Spinal cord (tissue), 10 donors: ENCODE results near the gene SLC12A7. TPM values are rescaled to one million over a fixed set of nuclear protein-coding genes. Genes with fewer than 3 reads are reported as not detected.

Experiments
- DNase-seq, 6 donors: peaks; one replicate each; pipeline versions ENCODE4 v3.0.0 to v3.0.0-alpha.2; 2013 to 2015; ENCODE audit warnings: low spot score in 6 of 6, low read depth in 4 of 6
- H3K27ac ChIP-seq: one replicate; pipeline ENCODE4 v1.5.1; 2013; ENCODE audit warnings: low read depth, low read length, control low read depth
- H3K27me3 ChIP-seq: one replicate; pipeline ENCODE4 v1.6.1; 2013; ENCODE audit warnings: low read length; ENCODE audit not compliant: control insufficient read depth, insufficient read depth
- H3K36me3 ChIP-seq: one replicate; pipeline ENCODE4 v1.6.1; 2013; ENCODE audit warnings: low read length; ENCODE audit not compliant: control insufficient read depth, insufficient read depth
- H3K4me1 ChIP-seq: one replicate; pipeline ENCODE4 v1.6.1; 2013; ENCODE audit warnings: low read length; ENCODE audit not compliant: control insufficient read depth, insufficient read depth
- H3K4me3 ChIP-seq: one replicate; pipeline ENCODE4 v1.5.1; 2013; ENCODE audit warnings: low read depth, low read length, control low read depth
- H3K9me3 ChIP-seq: one replicate; pipeline ENCODE4 v1.6.1; 2013; ENCODE audit warnings: low read length; ENCODE audit not compliant: control insufficient read depth, insufficient read depth
- WGBS: methylation state at CpG from one replicate; pipeline ENCODE4 v1.1.5; 2013; ENCODE audit warnings: missing lambda C conversion rate; ENCODE audit not compliant: insufficient coverage; 5-methylcytosine and 5-hydroxymethylcytosine counted together
- polyA plus RNA-seq, 2 donors: library from polyadenylated mRNA; unstranded; fragments of 120-200 nt; gene quantifications; one replicate each; pipeline ENCODE4 v1.2.1, GENCODE V29; 2013; ENCODE audit not compliant: insufficient read length in 2 of 2
- total RNA-seq, 2 donors: library from RNA; depleted of rRNA in 1 of 2; stranded (reverse); fragments of 120-200 nt in 1 of 2; fragments of >200 nt in 1 of 2; gene quantifications; one replicate each; pipeline versions ENCODE4 v1.2.3 to v1.2.4, GENCODE V29; 2013 to 2014
- donor health status: healthy.

SLC12A7 gene
- total and polyA plus RNA-seq, 4 donors = 8.7 to 21.3 (median 16.4) TPM

DNA sequence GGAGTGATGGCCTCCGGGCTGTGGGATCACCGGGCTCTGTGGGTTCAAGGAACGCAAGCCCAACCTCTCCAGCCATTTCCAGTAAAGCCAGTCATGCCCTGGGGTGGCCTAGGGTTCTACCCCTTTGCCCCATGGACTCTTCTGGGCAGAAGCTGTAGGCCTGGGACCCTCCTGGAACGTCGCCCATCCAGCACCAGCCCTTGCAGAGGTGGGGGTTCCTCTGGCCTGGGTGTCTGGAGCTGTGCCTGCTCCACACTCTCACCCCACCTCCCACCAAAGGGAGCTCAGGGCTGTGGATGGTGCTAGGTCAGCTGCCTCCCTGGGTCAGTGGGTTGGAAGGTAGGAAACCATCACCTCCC is 1.4 kb upstream of the SLC12A7 start:
- Histone ChIP-seq H3K36me3 (no peaks in the 10 kb centered on the region), H3K27me3 (peaks cover 9% of the 10 kb centered on the region), H3K9me3 (no peaks in the 10 kb centered on the region), H3K27ac (no peak overlapping the region), H3K4me3 (no peak overlapping the region), H3K4me1 (peaks cover 17% of the 10 kb centered on the region)
- WGBS = 88% methylated on average over 3 of the region's 5 CpGs
- DNase-seq = no peak

DNA sequence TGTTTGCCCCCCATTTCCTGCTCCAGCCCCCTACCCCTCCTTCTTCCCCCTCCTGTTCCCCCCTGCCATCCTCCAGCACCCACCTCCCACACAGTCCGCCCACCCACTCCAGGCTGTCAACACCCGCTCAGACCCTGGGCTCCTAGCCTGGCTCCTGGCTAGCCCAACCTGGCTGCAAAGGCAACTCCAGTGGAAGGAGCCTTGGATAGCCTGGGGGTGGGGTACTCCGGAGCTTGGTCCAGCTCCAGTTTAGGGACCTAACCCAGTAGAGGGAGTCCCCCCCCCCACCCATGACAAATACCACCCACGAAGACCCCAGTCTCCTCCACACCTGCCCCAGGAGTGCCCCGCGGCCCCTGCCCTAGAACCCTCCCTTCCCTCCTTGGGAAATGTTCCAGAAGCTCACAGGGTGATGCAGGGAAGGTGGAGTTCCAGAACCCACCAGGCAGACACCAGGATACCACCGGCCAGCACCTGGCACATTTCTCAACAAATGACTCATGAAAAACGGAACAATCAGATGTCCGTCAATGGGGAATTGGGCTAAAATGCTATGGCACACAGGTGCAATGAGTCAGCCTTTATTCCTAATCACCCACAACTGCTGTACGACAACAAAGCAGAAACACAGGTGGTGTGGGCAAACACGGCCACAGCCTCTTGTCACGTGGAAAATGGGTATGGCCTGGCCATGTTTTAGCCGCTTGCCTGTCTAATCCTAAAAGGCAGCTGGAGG is 901 bp upstream of the SLC12A7 start:
- Histone ChIP-seq H3K27me3 (peaks cover 9% of the 10 kb centered on the region), H3K27ac (no peak overlapping the region), H3K9me3 (no peaks in the 10 kb centered on the region), H3K36me3 (no peaks in the 10 kb centered on the region), H3K4me1 (peaks cover 14% of the 10 kb centered on the region), H3K4me3 (no peak overlapping the region)
- WGBS = 86% methylated on average over 7 of the region's 13 CpGs
- DNase-seq = no peak

DNA sequence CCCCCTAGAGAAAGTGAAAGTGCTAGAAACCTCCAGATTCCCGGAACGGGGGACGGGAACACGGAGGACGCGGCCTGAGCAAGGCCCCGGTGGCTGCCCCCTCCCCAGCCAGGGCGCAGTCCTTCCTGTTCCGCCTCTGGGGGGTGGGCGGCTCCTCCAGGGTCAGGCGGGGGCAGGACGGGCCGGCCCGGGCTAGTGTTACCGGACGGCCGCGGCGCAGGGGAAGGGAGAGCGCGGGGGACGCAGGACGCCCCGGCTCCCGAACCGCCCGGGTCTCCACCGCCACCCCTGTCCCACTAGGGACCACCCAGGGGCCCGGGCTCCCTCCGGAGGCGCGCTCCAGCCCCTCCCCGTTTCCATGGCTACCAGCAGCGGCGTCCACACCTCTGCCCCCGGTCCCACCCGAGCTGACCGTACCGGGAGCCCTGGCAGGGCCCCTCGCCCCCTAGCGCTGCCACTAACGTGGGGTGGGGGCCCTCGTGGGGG is 579 bp downstream of the SLC12A7 start:
- Histone ChIP-seq H3K4me3 (peak overlapping the region; percentile 54), H3K4me1 (peaks cover 14% of the 10 kb centered on the region), H3K27me3 (peaks cover 9% of the 10 kb centered on the region), H3K27ac (peak overlapping the region; percentile 29), H3K9me3 (no peaks in the 10 kb centered on the region), H3K36me3 (no peaks in the 10 kb centered on the region)
- DNase-seq = peak in 1 of 6 donors; percentile 38
- 3% methylated on average over 41 of the region's 43 CpGs for whole genome bisulfite sequencing

DNA sequence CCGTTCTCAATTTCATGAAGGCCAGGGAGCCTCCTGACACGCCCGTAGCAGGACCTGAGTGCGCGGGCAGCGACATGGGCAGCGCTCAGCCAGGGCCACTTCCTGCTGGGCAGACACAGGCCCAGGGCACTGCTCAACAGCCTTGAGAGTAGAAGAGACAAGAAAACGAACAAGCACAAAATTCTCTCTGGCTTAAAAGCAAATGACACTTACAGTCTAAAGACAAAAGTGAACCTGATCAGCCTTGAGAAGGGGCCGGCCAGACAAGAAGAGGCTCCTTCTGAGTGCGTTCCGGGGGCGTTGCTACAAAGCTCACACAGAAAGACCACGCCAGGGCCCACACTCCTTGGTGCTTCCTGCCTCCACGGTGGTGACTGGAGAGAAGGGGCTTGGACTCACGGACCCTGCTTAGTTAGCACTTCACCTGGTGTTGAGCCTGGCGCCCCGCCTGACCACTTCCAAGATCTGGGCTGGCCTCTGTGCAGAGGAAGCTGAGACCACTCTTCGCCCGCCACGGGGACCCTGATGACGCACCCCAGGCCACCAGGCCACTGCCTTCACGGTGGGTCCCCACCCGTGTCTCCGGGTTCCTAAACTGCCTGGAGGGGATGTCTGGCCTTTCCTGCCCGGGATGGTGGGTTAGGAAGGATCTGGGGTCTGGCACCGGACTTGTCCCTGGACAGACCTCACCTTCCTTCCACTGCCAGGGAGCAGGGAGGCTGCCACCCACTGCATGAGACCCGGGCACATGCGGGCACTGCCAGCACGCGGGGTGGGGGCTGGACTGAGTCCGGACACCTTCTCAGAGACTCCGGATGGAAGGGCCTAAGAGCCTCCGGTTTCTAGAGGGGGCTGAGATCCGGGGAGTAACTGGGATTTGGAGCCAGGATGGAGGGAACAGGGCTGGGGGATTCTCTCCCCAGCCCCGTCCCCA is 1.3 kb downstream of the SLC12A7 start:
- H3K4me1 ChIP-seq = peaks cover 14% of the 10 kb centered on the region

DNA sequence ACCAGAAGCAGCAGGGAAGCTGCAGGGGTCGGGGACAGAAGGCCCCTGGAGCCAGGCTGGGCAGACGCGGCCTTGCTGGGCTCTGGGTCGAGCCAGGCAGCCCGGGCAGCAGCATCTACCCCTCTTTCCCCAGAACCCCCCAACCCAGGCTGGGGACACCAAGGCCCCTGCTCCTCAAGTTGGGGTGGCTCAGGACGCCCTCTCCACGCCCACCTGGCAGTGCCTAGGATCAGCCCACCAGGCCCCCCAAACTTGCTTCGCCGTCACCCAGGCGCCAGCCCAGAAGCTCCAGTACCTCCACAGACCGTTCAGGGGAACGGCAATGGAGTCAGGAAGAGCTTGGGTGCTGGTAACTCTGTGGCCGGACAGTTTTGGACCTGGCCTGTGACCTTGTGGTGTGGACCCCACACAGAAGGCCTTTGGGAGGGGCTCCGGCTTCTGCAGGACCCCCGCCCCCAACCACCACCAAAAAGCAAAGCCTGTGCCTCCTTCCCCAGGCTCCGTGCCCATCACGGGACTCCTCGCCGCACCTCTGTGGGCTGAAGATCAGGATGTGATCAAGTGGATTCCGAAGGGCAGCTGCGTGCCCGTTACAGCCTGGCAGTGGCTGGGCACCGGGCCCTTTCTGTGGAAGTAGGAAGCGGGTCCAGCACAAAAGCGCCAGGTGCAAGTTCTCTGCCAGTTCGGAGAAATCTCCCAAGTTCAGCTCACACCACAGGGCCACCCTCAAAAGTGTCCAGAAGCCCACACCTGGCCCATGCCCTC is 2.1 kb downstream of the SLC12A7 start:
- no peak overlapping the region for H3K27ac ChIP-seq

More for the DNA sequence above, 1.3 kb downstream of the SLC12A7 start:
- Histone ChIP-seq H3K9me3 (no peaks in the 10 kb centered on the region), H3K27me3 (peaks cover 9% of the 10 kb centered on the region), H3K27ac (peak overlapping the region; percentile 29), H3K36me3 (no peaks in the 10 kb centered on the region), H3K4me3 (peak overlapping the region; percentile 54)
- no peak for DNase-seq
- 69% methylated on average over 27 of the region's 35 CpGs for WGBS

DNA sequence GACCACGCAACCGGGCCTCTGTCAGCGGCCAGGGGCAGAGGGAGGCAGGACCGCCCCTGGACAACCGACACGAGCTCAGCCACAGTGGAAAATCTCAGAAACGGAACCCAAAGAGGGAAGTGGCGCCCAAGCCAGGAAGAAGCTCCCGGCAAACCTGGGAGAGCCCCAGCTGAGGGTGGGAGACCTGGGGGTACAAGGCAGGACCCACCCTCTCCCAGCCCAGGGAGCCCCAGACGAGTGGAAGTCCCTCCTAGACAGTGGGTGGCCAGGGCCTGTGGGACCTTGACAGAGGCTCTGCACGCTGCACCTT is 3.0 kb downstream of the SLC12A7 start:
- Histone ChIP-seq H3K9me3 (no peaks in the 10 kb centered on the region), H3K27ac (no peak overlapping the region), H3K36me3 (peaks cover 6% of the 10 kb centered on the region), H3K4me1 (peaks cover 15% of the 10 kb centered on the region), H3K27me3 (peaks cover 9% of the 10 kb centered on the region), H3K4me3 (no peak overlapping the region)
- WGBS = 79% methylated on average over 10 of the region's 11 CpGs
- DNase-seq = no peak

More for the DNA sequence above, 2.1 kb downstream of the SLC12A7 start:
- Histone ChIP-seq H3K4me1 (peaks cover 14% of the 10 kb centered on the region), H3K9me3 (no peaks in the 10 kb centered on the region), H3K36me3 (peaks cover under 1% of the 10 kb centered on the region), H3K4me3 (no peak overlapping the region), H3K27me3 (peaks cover 9% of the 10 kb centered on the region)
- WGBS = 87% methylated on average over 22 of the region's 26 CpGs
- no peak for DNase-seq

DNA sequence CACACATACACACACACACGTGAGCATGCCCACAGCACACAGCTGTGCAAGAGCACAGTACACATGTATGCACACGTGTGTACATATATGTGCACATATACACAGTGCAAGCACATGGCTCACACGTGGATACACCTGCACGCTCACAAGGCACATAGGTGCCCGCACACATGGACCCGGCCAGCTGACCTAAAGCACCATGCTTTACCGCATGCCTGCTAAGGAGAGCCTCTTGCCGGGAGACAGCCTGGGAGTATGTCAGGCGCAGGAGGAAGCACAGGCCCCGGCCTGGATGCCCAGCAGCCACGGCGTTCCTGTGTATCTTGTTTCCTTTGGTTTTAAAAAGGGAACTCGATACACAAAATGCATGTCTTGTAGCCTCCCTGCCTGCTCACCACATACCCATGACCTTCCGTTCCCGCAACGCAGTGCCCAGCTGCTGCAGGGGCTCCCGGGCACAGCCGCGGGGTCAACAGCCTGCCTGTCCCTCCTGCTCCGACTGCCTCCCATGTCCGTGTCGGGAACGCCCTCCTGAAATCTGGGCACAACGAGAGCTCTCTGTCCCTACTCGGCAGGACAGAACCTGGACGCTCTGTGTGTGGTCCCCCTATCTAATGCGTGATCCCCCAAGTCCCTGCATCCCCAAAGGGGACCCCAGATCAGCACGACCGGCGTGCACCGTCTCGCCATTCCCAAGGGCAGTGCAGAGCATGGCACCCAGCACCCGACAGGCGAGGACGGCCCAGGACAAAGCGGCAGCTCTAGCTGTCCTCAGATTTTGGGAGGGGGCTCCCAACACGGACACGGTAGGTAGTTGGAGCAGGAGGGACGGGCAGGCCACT is 3.6 kb downstream of the SLC12A7 start:
- 83% methylated on average over 38 of the region's 39 CpGs for WGBS
- H3K4me3 ChIP-seq = no peak overlapping the region
- H3K4me1 ChIP-seq = peaks cover 21% of the 10 kb centered on the region
- H3K27ac ChIP-seq = no peak overlapping the region
- DNase-seq = no peak
- H3K9me3 ChIP-seq = no peaks in the 10 kb centered on the region
- H3K36me3 ChIP-seq = peaks cover 6% of the 10 kb centered on the region
- H3K27me3 ChIP-seq = peaks cover 9% of the 10 kb centered on the region

DNA sequence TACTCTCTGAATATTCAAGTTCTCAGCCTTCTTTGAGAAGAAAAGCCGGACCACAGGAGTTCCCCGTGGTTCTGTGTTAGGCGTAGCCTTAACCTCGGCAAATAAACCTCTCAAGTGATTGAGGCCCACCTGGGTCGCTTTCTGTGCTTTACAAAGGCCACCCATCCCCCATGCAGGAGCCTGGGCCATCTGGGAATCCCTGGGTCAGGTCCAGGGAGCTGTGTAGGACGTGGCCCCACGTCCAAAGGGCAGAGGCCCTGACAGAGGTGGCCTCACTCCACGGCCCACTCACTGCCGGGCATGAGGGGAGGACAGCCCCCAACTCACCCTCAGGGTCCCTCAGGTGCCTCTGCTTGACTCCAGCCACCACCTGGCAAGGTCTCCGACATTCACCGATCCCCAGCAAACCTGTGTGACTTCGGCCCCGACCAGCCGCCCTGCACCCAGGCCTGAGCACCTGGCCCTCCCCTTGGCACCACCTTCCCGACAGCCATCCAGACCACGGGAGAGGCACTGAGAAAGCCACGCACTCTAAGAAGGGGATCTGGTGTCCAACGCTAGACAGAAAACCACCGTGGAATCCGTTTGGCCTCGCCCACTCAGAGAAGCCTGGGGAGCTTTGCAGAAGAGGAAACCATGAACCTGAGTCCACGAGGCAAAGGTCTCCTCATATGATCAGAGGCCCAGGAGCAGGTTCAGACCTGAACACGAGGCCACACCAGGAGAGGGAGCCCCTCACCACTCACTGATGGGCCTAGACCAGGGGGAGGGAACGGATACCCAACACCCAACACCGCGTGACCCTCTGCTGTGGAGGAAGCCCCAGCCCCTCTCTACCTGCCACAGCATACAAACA is 4.5 kb downstream of the SLC12A7 start:
- no peaks in the 10 kb centered on the region for H3K9me3 ChIP-seq
- H3K27ac ChIP-seq = no peak overlapping the region
- 67% methylated on average over 23 of the region's 26 CpGs for WGBS
- H3K36me3 ChIP-seq = peaks cover 6% of the 10 kb centered on the region
- no peak for DNase-seq
- H3K4me3 ChIP-seq = no peak overlapping the region
- H3K4me1 ChIP-seq = peaks cover 29% of the 10 kb centered on the region
- peaks cover 9% of the 10 kb centered on the region for H3K27me3 ChIP-seq
